ENCODE measurements around the gene ATP6V1G2. TPM values are rescaled to one million over a fixed set of nuclear protein-coding genes. Genes with fewer than 3 reads are reported as not detected.

The ATP6V1G2 gene
- total RNA-seq, 4 donors from 2014 or later = 0.21 to 2.1 TPM; not detected in 2

GRCh38 chr6:31532644-31533454 is 13.6 kb downstream of the ATP6V1G2 start:
- Histone ChIP-seq H3K4me1 (peaks cover 0 to 18% (median 6%) of the 10 kb centered on the region in 3 donors), H3K9me3 (no peaks in the 10 kb centered on the region), H3K36me3 (peaks cover 40 to 90% (median 77%) of the 10 kb centered on the region in 3 donors), H3K27ac (no peak overlapping the region), H3K27me3 (no peaks in the 10 kb centered on the region), H3K4me3 (no peak overlapping the region)
- 54 to 65% methylated on average over 7 of the region's 9 CpGs for WGBS, 2 donors
- intact Hi-C loops (cut with DNase I) = no loop called here
- no peak for TF ChIP-seq POLR2A (IDR thresholded peaks at IDR 0.05)
- TF ChIP-seq, protein P1, sequence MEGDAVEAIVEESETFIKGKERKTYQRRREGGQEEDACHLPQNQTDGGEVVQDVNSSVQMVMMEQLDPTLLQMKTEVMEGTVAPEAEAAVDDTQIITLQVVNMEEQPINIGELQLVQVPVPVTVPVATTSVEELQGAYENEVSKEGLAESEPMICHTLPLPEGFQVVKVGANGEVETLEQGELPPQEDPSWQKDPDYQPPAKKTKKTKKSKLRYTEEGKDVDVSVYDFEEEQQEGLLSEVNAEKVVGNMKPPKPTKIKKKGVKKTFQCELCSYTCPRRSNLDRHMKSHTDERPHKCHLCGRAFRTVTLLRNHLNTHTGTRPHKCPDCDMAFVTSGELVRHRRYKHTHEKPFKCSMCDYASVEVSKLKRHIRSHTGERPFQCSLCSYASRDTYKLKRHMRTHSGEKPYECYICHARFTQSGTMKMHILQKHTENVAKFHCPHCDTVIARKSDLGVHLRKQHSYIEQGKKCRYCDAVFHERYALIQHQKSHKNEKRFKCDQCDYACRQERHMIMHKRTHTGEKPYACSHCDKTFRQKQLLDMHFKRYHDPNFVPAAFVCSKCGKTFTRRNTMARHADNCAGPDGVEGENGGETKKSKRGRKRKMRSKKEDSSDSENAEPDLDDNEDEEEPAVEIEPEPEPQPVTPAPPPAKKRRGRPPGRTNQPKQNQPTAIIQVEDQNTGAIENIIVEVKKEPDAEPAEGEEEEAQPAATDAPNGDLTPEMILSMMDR (IDR thresholded peaks at IDR 0.05) = no peak
- DNase-seq = no peak

DNA sequence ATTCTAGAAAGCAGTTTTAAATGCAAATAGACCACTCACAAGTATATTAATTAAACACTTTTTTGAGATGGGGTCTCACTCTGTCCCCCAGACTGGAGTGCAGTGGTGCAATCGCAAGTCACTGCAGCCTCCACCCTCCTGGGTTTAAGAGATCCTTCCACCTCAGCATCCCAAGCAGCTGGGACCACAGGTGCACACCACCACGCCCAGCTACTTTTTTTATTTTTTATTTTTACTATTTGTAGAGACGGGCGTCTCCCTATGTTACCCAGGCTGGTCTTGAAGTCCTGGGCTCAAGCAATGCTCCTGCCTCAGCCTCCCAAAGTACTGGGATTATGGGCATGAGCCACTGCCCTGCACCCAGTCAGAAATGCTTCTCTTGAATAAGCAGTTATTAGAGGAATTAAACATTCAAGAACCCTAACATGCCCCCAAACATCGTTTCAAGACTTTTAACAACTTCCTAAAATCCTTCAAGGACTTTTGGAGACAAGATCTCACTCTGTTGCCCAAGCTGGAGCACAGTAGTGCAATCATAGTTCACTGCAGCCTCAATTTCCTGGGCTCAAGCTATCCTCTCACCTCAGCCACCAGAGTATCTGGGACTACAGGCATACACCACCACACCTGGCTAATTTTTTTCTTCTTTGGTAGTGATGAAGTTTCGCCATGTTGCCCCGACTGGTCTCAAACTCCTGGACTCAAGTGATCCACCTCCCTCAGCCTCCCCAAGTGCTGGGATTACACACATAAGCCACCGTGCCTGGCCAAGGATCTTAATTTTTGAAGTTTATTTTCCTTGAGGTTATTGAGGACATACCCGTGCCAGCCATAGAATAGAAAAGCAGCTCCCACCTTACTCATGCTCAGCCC is 14.4 kb downstream of the ATP6V1G2 start:
- DNase-seq = no peak
- intact Hi-C loops (cut with DNase I) = no loop called here
- Histone ChIP-seq H3K9me3 (no peaks in the 10 kb centered on the region), H3K4me3 (no peak overlapping the region), H3K27ac (no peak overlapping the region), H3K4me1 (peaks cover 0 to 12% (median under 1%) of the 10 kb centered on the region in 3 donors), H3K27me3 (no peaks in the 10 kb centered on the region), H3K36me3 (peaks cover 34 to 82% (median 69%) of the 10 kb centered on the region in 3 donors)
- 61 to 68% methylated on average over 9 of the region's 9 CpGs for whole genome bisulfite sequencing, 2 donors
- TF ChIP-seq, protein P1 (IDR thresholded peaks at IDR 0.05) = no peak
- no peak for TF ChIP-seq POLR2A (IDR thresholded peaks at IDR 0.05)

GRCh38 chr6:31531162-31531561 is 15.2 kb downstream of the ATP6V1G2 start:
- intact Hi-C loops (cut with DNase I) = no loop called here
- 79 to 93% methylated on average over 4 to 7 of the region's 7 CpGs for WGBS, 2 donors
- no peak overlapping the region for H3K4me3 ChIP-seq
- H3K27me3 ChIP-seq = no peaks in the 10 kb centered on the region
- TF ChIP-seq POLR2A (IDR thresholded peaks at IDR 0.05) = no peak
- TF ChIP-seq, protein P1 (IDR thresholded peaks at IDR 0.05) = no peak
- peaks cover 25 to 73% (median 61%) of the 10 kb centered on the region in 3 donors for H3K36me3 ChIP-seq
- no peak for DNase-seq
- H3K4me1 ChIP-seq = peaks cover 0 to 3% (median 0%) of the 10 kb centered on the region in 3 donors
- H3K9me3 ChIP-seq = no peaks in the 10 kb centered on the region
- no peak overlapping the region for H3K27ac ChIP-seq

DNA sequence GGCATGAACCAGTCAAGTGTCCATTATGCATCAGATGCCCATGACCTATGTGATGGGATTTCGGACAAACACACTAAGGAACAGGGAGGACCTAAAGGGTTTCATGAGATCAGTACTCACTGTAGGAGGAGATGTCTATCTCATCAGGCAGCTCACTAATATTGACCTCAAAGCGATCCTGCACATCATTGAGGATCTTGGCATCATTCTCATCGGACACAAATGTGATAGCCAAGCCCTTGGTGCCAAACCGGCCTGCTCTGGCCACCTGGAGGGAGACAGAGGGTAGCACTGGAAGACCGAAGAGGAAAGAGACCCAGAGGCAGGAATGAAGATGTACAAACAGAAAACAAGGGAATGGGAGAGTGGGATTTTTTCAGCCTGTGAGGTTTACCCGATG is 15.7 kb downstream of the ATP6V1G2 start:
- DNase-seq = no peak
- Histone ChIP-seq H3K4me3 (no peak overlapping the region), H3K4me1 (no peaks in the 10 kb centered on the region), H3K9me3 (no peaks in the 10 kb centered on the region), H3K36me3 (peaks cover 20 to 68% (median 56%) of the 10 kb centered on the region in 3 donors), H3K27ac (no peak overlapping the region), H3K27me3 (no peaks in the 10 kb centered on the region)
- 66 to 74% methylated on average over 5 of the region's 6 CpGs for WGBS, 2 donors
- no peak for TF ChIP-seq POLR2A (IDR thresholded peaks at IDR 0.05)
- TF ChIP-seq, protein P1 (IDR thresholded peaks at IDR 0.05) = no peak
- intact Hi-C loops (cut with DNase I) = no loop called here
